Adrenal gland (tissue), 12 donors: Measurements from ENCODE around the gene CDC42EP4. TPM values are rescaled to one million over a fixed set of nuclear protein-coding genes. Genes with fewer than 3 reads are reported as not detected.

Source experiments
- DNase-seq, 7 donors: peaks; one replicate each; pipeline ENCODE4 v3.0.0-alpha.2; 2019 to 2020
- H3K27ac ChIP-seq, 5 donors: fragments of 200-600 bp; sonication (generic) in 4 of 5; 1 replicate in 3 of 5; 2 replicates in 2 of 5; pipeline versions ENCODE4 v1.5.1 to v1.8.0; 2016 to 2020; ENCODE audit warnings: mild to moderate bottlenecking in 1 of 5
- H3K27me3 ChIP-seq: fragments of 200-600 bp; 2 replicates; pipeline ENCODE4 v1.8.0; 2021
- H3K36me3 ChIP-seq, 2 donors: fragments of 200-600 bp; replicated peaks in 1 of 2; 1 replicate in 1 of 2; 2 replicates in 1 of 2; pipeline versions ENCODE4 v1.5.1 to v1.8.0; 2018 to 2022
- H3K4me1 ChIP-seq, 2 donors: fragments of 200-600 bp; replicated peaks in 1 of 2; 1 replicate in 1 of 2; 2 replicates in 1 of 2; pipeline versions ENCODE4 v1.5.1 to v1.8.0; 2018 to 2021
- H3K4me3 ChIP-seq, 4 donors: fragments of 200-600 bp; sonication (generic) in 3 of 4; one replicate each; pipeline ENCODE4 v1.5.1; 2016 to 2018
- H3K9me3 ChIP-seq, 3 donors: fragments of 200-600 bp; sonication (generic) in 1 of 3; replicated peaks in 1 of 3; 1 replicate in 2 of 3; 2 replicates in 1 of 3; pipeline versions ENCODE4 v1.5.1 to v1.8.0; 2016 to 2021
- CTCF ChIP-seq, 6 experiments: fragments of 450-650 bp in 4 of 6; fragments of 200-600 bp in 2 of 6; sonication (generic) in 1 of 6; IDR thresholded peaks; 1 replicate in 5 of 6; 2 replicates in 1 of 6; pipeline versions ENCODE4 v1.5.1 to v1.8.0; 2016 to 2021; ENCODE audit warnings: antibody characterized with exemption in 6 of 6, mild to moderate bottlenecking in 2 of 6, moderate library complexity in 1 of 6
- POLR2A ChIP-seq, 2 donors: fragments of 450-650 bp; IDR thresholded peaks; one replicate each; pipeline ENCODE4 v1.6.1; 2017; ENCODE audit warnings: antibody characterized with exemption in 2 of 2, mild to moderate bottlenecking in 2 of 2, moderate library complexity in 1 of 2
- WGBS, 4 donors: extraction: QIAGEN DNeasy Blood & Tissue Kit in 2 of 4; methylation state at CpG; one replicate each; pipeline versions ENCODE4 v1.1.5 to v1.1.7; 2013 to 2017; 5-methylcytosine and 5-hydroxymethylcytosine counted together
- intact Hi-C, 2 donors: fragments of 100-400 bp; cut with DNase I; formaldehyde crosslinking; loops; one replicate each; pipeline versions ENCODE4 v1.14.1 to v1.15.0; 2022 to 2023
- polyA plus RNA-seq, 3 donors: library from polyadenylated mRNA; stranded (reverse); fragments of 200-250 nt in 2 of 3; fragments of 350-450 nt in 1 of 3; fragmentation: Illumina TruSeq in 1 of 3; extraction: RNeasy Lipid Tissue Mini Kit (QIAGEN cat#74804) in 1 of 3; gene quantifications; one replicate each; pipeline ENCODE4 v1.2.3, GENCODE V29; 2013 to 2014
- total RNA-seq, 9 donors: library from RNA; depleted of rRNA in 4 of 9; stranded (reverse); fragments of >200 nt in 4 of 9; fragments of 120-200 nt in 1 of 9; fragmentation: NEBNext Ultra II Directional in 1 of 9; extraction: Animal tissue kit (Norgen Biotek cat#: 25700) in 1 of 9; gene quantifications; one replicate each; pipeline versions ENCODE4 v1.1.0 to v1.2.4, GENCODE V29; 2013 to 2023
- donor health status: healthy with polysubstance abuse.
- donor health status: Bipolar disorder and iron deficiency.
- donor health status: DM: yes; HTN: yes; CAD: no.
- donor health status: DM: no; HTN: no; CAD: no.
- donor health status: DM: no; HTN: no; CAD: no.
- donor health status: DM: yes; HTN: yes; CAD: no.

The CDC42EP4 gene
- total and polyA plus RNA-seq, 12 donors = 24.4 to 172 (median 96.5) TPM

- Histone ChIP-seq H3K9me3 (no peaks in the 10 kb centered on the region), H3K4me1 (peaks cover 4 to 27% of the 10 kb centered on the region in 2 donors), H3K27me3 (no peaks in the 10 kb centered on the region), H3K27ac (peak overlapping the region in 2 of 5 donors; percentile 57 to 76), H3K4me3 (no peak overlapping the region), H3K36me3 (no peaks in the 10 kb centered on the region)
- WGBS, 4 donors = 67 to 80% (median 69%) methylated on average over 13 of the region's 13 CpGs
- no peak for TF ChIP-seq CTCF (IDR thresholded peaks at IDR 0.05)
- no peak for TF ChIP-seq POLR2A (IDR thresholded peaks at IDR 0.05)
- peak in 4 of 7 donors; percentile 31 to 70 (median 40) for DNase-seq
- intact Hi-C loops = no loop called here
Observed at GRCh38 chr17:73338050-73338521, 26.3 kb upstream of the CDC42EP4 start.

GRCh38 chr17:73337330-73337710 lies 25.5 kb upstream of the CDC42EP4 start:
- intact Hi-C loops = no loop called here
- no peaks in the 10 kb centered on the region for H3K9me3 ChIP-seq
- H3K27ac ChIP-seq = peak overlapping the region in 1 of 5 donors; percentile 76
- H3K36me3 ChIP-seq = no peaks in the 10 kb centered on the region
- 64 to 79% (median 74%) methylated on average over 4 of the region's 4 CpGs for WGBS, 4 donors
- peaks cover 4 to 19% of the 10 kb centered on the region in 2 donors for H3K4me1 ChIP-seq
- DNase-seq = no peak
- no peak overlapping the region for H3K4me3 ChIP-seq
- no peak for TF ChIP-seq POLR2A (IDR thresholded peaks at IDR 0.05)
- TF ChIP-seq CTCF (IDR thresholded peaks at IDR 0.05) = no peak
- no peaks in the 10 kb centered on the region for H3K27me3 ChIP-seq

GRCh38 chr17:73336408-73337329 lies 24.9 kb upstream of the CDC42EP4 start:
- H3K4me3 ChIP-seq = no peak overlapping the region
- intact Hi-C loops = no loop called here
- H3K4me1 ChIP-seq = peaks cover 4 to 13% of the 10 kb centered on the region in 2 donors
- no peaks in the 10 kb centered on the region for H3K36me3 ChIP-seq
- no peaks in the 10 kb centered on the region for H3K27me3 ChIP-seq
- TF ChIP-seq CTCF (IDR thresholded peaks at IDR 0.05) (no peak), POLR2A (IDR thresholded peaks at IDR 0.05) (no peak)
- DNase-seq = no peak
- 81 to 89% (median 85%) methylated on average over 7 to 13 of the region's 13 CpGs for WGBS, 4 donors
- H3K9me3 ChIP-seq = no peaks in the 10 kb centered on the region
- H3K27ac ChIP-seq = peak overlapping the region in 1 of 5 donors; percentile 76

GRCh38 chr17:73335591-73336407 lies 24.0 kb upstream of the CDC42EP4 start:
- Histone ChIP-seq H3K9me3 (no peaks in the 10 kb centered on the region), H3K4me3 (no peak overlapping the region), H3K27me3 (no peaks in the 10 kb centered on the region), H3K4me1 (peaks cover 4 to 9% of the 10 kb centered on the region in 2 donors), H3K27ac (no peak overlapping the region), H3K36me3 (no peaks in the 10 kb centered on the region)
- 86 to 91% (median 90%) methylated on average over 11 to 12 of the region's 12 CpGs for WGBS, 4 donors
- intact Hi-C loops = no loop called here
- DNase-seq = no peak
- TF ChIP-seq CTCF (IDR thresholded peaks at IDR 0.05) = no peak
